Mammary epithelial cell (primary cell): Measurements from ENCODE around the gene ELOF1.

Source experiments
- EZH2 ChIP-seq: IDR thresholded peaks from 2 replicates; pipeline ENCODE4 v1.6.1; 2012; ENCODE audit warnings: low read length, inconsistent platforms, borderline replicate concordance
- TF ChIP-seq, protein P1 (sequence below), 2 donors: IDR thresholded peaks in 1 of 2; conservative IDR thresholded peaks in 1 of 2; 2 replicates each; pipeline ENCODE4 v1.5.1; 2011 to 2012; ENCODE audit warnings: inconsistent platforms in 2 of 2, low read length in 2 of 2, mild to moderate bottlenecking in 2 of 2, control low read depth in 1 of 2, low read depth in 1 of 2; ENCODE audit not compliant: insufficient read depth in 1 of 2; ENCODE audit errors: extremely low read depth in 1 of 2

GRCh38 chr19:11581740-11582139 is 22.7 kb upstream of the ELOF1 start:
- TF ChIP-seq EZH2: no peak
- TF ChIP-seq, protein P1, sequence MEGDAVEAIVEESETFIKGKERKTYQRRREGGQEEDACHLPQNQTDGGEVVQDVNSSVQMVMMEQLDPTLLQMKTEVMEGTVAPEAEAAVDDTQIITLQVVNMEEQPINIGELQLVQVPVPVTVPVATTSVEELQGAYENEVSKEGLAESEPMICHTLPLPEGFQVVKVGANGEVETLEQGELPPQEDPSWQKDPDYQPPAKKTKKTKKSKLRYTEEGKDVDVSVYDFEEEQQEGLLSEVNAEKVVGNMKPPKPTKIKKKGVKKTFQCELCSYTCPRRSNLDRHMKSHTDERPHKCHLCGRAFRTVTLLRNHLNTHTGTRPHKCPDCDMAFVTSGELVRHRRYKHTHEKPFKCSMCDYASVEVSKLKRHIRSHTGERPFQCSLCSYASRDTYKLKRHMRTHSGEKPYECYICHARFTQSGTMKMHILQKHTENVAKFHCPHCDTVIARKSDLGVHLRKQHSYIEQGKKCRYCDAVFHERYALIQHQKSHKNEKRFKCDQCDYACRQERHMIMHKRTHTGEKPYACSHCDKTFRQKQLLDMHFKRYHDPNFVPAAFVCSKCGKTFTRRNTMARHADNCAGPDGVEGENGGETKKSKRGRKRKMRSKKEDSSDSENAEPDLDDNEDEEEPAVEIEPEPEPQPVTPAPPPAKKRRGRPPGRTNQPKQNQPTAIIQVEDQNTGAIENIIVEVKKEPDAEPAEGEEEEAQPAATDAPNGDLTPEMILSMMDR (conservative IDR thresholded peaks at IDR 0.05 in 1 of 2, IDR thresholded peaks at IDR 0.05 in 1 of 2; ENCODE audit: extremely low read depth in 1 of 2, insufficient read depth in 1 of 2, low read depth in 1 of 2, low read length in 2 of 2): no peak
